ENCODE data around the gene MARK2. TPM values are rescaled to one million over a fixed set of nuclear protein-coding genes. Genes with fewer than 3 reads are reported as not detected.

MARK2 gene
- total RNA-seq, 1 donor from 2014 or later, result 25.4 TPM

DNA sequence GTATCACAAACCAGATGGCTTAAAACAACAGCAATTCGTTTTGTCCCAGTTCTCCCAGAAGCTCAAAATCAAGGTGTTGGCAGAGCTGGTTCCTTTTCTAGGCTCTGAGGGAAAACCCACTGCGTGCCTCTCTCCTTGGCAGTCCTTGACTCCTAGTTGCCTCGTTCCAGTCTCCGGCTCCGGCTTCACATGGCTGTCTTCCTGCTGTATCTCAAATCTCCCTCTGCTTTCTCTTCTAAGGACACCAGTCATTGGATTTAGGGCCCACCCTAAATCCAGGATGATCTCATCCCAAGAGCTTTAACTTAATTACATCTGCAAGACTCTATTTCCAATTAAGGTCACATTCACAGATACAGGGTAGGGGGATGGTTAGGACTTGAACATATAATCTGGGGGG is 90.7 kb downstream of the MARK2 start:
- H3K9ac ChIP-seq, result no peak overlapping the region
- H3K36me3 ChIP-seq, result no peaks in the 10 kb centered on the region
- H3K4me3 ChIP-seq, result no peak overlapping the region
- no peak for DNase-seq (ENCODE audit: low spot score)
- TF ChIP-seq, protein P1, sequence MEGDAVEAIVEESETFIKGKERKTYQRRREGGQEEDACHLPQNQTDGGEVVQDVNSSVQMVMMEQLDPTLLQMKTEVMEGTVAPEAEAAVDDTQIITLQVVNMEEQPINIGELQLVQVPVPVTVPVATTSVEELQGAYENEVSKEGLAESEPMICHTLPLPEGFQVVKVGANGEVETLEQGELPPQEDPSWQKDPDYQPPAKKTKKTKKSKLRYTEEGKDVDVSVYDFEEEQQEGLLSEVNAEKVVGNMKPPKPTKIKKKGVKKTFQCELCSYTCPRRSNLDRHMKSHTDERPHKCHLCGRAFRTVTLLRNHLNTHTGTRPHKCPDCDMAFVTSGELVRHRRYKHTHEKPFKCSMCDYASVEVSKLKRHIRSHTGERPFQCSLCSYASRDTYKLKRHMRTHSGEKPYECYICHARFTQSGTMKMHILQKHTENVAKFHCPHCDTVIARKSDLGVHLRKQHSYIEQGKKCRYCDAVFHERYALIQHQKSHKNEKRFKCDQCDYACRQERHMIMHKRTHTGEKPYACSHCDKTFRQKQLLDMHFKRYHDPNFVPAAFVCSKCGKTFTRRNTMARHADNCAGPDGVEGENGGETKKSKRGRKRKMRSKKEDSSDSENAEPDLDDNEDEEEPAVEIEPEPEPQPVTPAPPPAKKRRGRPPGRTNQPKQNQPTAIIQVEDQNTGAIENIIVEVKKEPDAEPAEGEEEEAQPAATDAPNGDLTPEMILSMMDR (IDR thresholded peaks at IDR 0.05), result no peak
- no peak for TF ChIP-seq EZH2phosphoT487 (IDR thresholded peaks at IDR 0.05)
- no peak for TF ChIP-seq EZH2 (IDR thresholded peaks at IDR 0.05)
- H3K27ac ChIP-seq, result no peak overlapping the region
- no peaks in the 10 kb centered on the region for H4K20me1 ChIP-seq (ENCODE audit: low read depth)
- Mint-ChIP-seq H3K4me1 (peaks cover 6% of the 10 kb centered on the region), H3K36me3 (no peaks in the 10 kb centered on the region), H3K27ac (peak overlapping the region; percentile 4), H3K9me3 (no peaks in the 10 kb centered on the region), H3K4me3 (no peak overlapping the region), H3K27me3 (ENCODE audit: insufficient read depth, low read depth) (peaks cover 21% of the 10 kb centered on the region)
- no peaks in the 10 kb centered on the region for H3K4me1 ChIP-seq
- H3K9me3 ChIP-seq (ENCODE audit: low read depth), result no peaks in the 10 kb centered on the region
- H3K4me2 ChIP-seq, result no peak overlapping the region
- H3K79me2 ChIP-seq (ENCODE audit: low read depth), result no peaks in the 10 kb centered on the region
- H3F3A ChIP-seq (ENCODE audit: low read depth), result no peaks in the 10 kb centered on the region
- no peak overlapping the region for H2AFZ ChIP-seq (replicated peaks)
- H3K27me3 ChIP-seq, result peaks cover 7% of the 10 kb centered on the region

DNA sequence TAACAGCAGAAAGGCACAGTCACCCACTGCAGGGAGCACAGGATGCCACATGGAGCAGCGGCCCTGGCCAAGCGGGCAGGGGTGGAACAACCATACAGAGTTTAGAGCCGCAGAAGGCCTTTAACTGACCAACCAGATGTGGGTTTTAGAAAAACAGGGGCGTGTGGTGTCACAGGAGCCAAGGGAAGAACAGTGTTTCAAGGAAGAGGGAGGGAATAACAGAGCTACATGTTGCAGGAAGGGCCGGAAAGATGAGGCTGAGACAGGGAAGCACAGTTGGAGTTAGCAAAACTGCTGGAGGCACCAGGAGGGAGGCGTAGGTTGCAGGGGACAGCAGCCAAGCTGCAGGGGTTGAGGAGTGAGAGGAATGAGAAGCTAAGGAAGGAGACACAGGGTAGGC is 92.1 kb downstream of the MARK2 start:
- H3K9me3 ChIP-seq (ENCODE audit: low read depth), result no peaks in the 10 kb centered on the region
- peaks cover 7% of the 10 kb centered on the region for H3K27me3 ChIP-seq
- TF ChIP-seq, protein P1 (IDR thresholded peaks at IDR 0.05), result no peak
- no peak for TF ChIP-seq EZH2 (IDR thresholded peaks at IDR 0.05)
- TF ChIP-seq EZH2phosphoT487 (IDR thresholded peaks at IDR 0.05), result no peak
- H3K4me1 ChIP-seq, result no peaks in the 10 kb centered on the region
- peaks cover 24% of the 10 kb centered on the region for H3K27me3 Mint-ChIP-seq (ENCODE audit: insufficient read depth, low read depth)
- peak overlapping the region; percentile 21 for H3K4me3 Mint-ChIP-seq
- no peak overlapping the region for H2AFZ ChIP-seq (replicated peaks)
- H3K9ac ChIP-seq, result no peak overlapping the region
- H3K27ac Mint-ChIP-seq, result peak overlapping the region; percentile 89
- H3K4me1 Mint-ChIP-seq, result peaks cover 7% of the 10 kb centered on the region
- peaks cover 2% of the 10 kb centered on the region for H3K9me3 Mint-ChIP-seq
- H3F3A ChIP-seq (ENCODE audit: low read depth), result no peaks in the 10 kb centered on the region
- H4K20me1 ChIP-seq (ENCODE audit: low read depth), result no peaks in the 10 kb centered on the region
- H3K36me3 ChIP-seq, result no peaks in the 10 kb centered on the region
- H3K36me3 Mint-ChIP-seq, result no peaks in the 10 kb centered on the region
- no peak for DNase-seq (ENCODE audit: low spot score)
- H3K4me3 ChIP-seq, result no peak overlapping the region
- H3K79me2 ChIP-seq (ENCODE audit: low read depth), result no peaks in the 10 kb centered on the region
- no peak overlapping the region for H3K4me2 ChIP-seq
- H3K27ac ChIP-seq, result no peak overlapping the region

DNA sequence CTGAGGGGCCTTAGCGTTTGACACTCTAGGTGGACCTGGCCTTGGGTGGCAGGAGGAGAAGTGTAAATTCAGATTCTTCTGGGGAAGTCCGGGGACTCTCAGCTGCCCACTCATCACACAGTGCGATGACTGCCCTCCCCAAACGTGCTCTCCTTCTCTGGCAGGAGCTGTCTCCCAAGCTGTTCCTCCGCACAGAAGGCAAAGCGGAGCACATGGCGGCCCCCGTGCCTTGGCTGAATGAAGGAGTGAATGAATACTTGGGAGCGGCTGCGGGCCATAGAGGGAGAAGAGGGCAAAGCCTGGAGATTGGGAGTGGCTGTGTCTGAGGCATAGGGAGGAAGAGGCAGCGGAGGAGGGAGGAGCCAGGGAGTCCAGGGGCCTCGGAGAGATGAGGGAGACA is 93.0 kb downstream of the MARK2 start:
- Histone ChIP-seq H4K20me1 (ENCODE audit: low read depth) (no peaks in the 10 kb centered on the region), H3K9me3 (ENCODE audit: low read depth) (no peaks in the 10 kb centered on the region), H3F3A (ENCODE audit: low read depth) (no peaks in the 10 kb centered on the region), H3K27me3 (peaks cover 7% of the 10 kb centered on the region), H2AFZ (replicated peaks) (peak overlapping the region; percentile 34), H3K9ac (no peak overlapping the region), H3K4me2 (no peak overlapping the region), H3K36me3 (no peaks in the 10 kb centered on the region), H3K27ac (no peak overlapping the region), H3K4me3 (no peak overlapping the region), H3K79me2 (ENCODE audit: low read depth) (no peaks in the 10 kb centered on the region), H3K4me1 (no peaks in the 10 kb centered on the region)
- Mint-ChIP-seq H3K4me1 (peaks cover 7% of the 10 kb centered on the region), H3K27ac (peak overlapping the region; percentile 62), H3K4me3 (peak overlapping the region; percentile 23), H3K36me3 (no peaks in the 10 kb centered on the region), H3K27me3 (ENCODE audit: insufficient read depth, low read depth) (peaks cover 24% of the 10 kb centered on the region), H3K9me3 (peaks cover 2% of the 10 kb centered on the region)
- no peak for DNase-seq (ENCODE audit: low spot score)
- TF ChIP-seq EZH2 (IDR thresholded peaks at IDR 0.05) (no peak), EZH2phosphoT487 (IDR thresholded peaks at IDR 0.05) (no peak)
- TF ChIP-seq, protein P1 (IDR thresholded peaks at IDR 0.05), result no peak
